Breast epithelium (tissue), 4 donors: ENCODE data around the gene IL10. TPM values are rescaled to one million over a fixed set of nuclear protein-coding genes. Genes with fewer than 3 reads are reported as not detected.

Source experiments
- DNase-seq, 2 donors: peaks; one replicate each; pipeline ENCODE4 v3.0.0-alpha.2; 2019; ENCODE audit warnings: low spot score in 2 of 2
- H3K27ac ChIP-seq, 2 donors: fragments of 200-600 bp; sonication (generic) in 1 of 2; one replicate each; pipeline ENCODE4 v1.5.1; 2016 to 2019; ENCODE audit warnings: mild to moderate bottlenecking in 1 of 2
- H3K27me3 ChIP-seq, 2 donors: fragments of 200-600 bp; sonication (generic) in 1 of 2; one replicate each; pipeline versions ENCODE4 v1.5.1 to v1.6.0; 2017 to 2019; ENCODE audit warnings: control low read depth in 1 of 2, mild to moderate bottlenecking in 1 of 2
- H3K36me3 ChIP-seq: fragments of 200-600 bp; one replicate; pipeline ENCODE4 v1.5.1; 2019
- H3K4me1 ChIP-seq, 2 donors: fragments of 200-600 bp; sonication (generic); one replicate each; pipeline ENCODE4 v1.5.1; 2016 to 2019; ENCODE audit warnings: control low read depth in 1 of 2
- H3K4me3 ChIP-seq, 3 donors: fragments of 200-600 bp; sonication (generic); 1 replicate in 2 of 3; 2 replicates in 1 of 3; pipeline ENCODE4 v1.5.1; 2016 to 2019; ENCODE audit warnings: mild to moderate bottlenecking in 3 of 3, moderate library complexity in 2 of 3
- H3K9me3 ChIP-seq, 2 donors: fragments of 200-600 bp; sonication (generic) in 1 of 2; one replicate each; pipeline ENCODE4 v1.5.1; 2016 to 2019; ENCODE audit warnings: control low read depth in 1 of 2
- POLR2A ChIP-seq: fragments of 450-650 bp; IDR thresholded peaks from one replicate; pipeline ENCODE4 v1.6.1; 2016; ENCODE audit warnings: antibody characterized with exemption, mild to moderate bottlenecking, moderate library complexity
- POLR2AphosphoS5 ChIP-seq, 3 donors: sonication (generic); formaldehyde crosslinking; IDR thresholded peaks; one replicate each; pipeline ENCODE4 v1.6.1; 2017; ENCODE audit warnings: antibody characterized with exemption in 3 of 3
- intact Hi-C: fragments of 100-400 bp; cut with DNase I; formaldehyde crosslinking; loops from one replicate; pipeline ENCODE4 v1.15.1; 2023; ENCODE audit warnings: low total_unique reads
- total RNA-seq, 3 donors: library from RNA; depleted of rRNA; stranded (reverse); fragments of >200 nt; gene quantifications; one replicate each; pipeline ENCODE4 v1.1.0, GENCODE V29; 2016
- TF ChIP-seq, protein P1 (sequence below), 3 donors: fragments of 450-650 bp; IDR thresholded peaks; one replicate each; pipeline ENCODE4 v1.5.1; 2016 to 2017; ENCODE audit warnings: antibody characterized with exemption in 3 of 3, mild to moderate bottlenecking in 3 of 3, moderate library complexity in 3 of 3

IL10 gene
- total RNA-seq, 3 donors from 2014 or later: 0.98 to 5.3 (median 4.3) TPM

DNA sequence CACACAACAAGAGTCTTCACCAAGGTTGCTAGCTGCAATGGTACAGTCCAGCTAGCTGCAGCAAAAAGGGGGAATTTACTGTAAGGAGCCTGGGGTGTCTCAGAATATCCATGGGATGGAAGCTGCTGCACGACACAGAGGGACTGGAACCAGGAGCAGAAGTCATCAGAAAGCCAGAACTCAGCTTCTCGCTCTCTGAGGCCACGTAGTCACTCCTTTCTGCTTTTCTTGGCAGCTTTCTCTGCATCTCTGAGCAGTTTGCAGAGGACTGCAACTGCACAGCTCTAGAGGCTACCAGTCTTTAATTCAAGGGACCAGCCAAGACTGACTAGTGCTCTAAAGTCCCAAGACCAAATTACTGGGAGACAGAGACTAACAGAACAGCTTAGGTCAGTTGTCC is 27.0 kb upstream of the IL10 start:
- H3K4me1 ChIP-seq: no peaks in the 10 kb centered on the region
- intact Hi-C loops: no loop called here
- H3K9me3 ChIP-seq: no peaks in the 10 kb centered on the region
- TF ChIP-seq POLR2AphosphoS5 (IDR thresholded peaks at IDR 0.05) (no peak), POLR2A (no peak)
- TF ChIP-seq, protein P1, sequence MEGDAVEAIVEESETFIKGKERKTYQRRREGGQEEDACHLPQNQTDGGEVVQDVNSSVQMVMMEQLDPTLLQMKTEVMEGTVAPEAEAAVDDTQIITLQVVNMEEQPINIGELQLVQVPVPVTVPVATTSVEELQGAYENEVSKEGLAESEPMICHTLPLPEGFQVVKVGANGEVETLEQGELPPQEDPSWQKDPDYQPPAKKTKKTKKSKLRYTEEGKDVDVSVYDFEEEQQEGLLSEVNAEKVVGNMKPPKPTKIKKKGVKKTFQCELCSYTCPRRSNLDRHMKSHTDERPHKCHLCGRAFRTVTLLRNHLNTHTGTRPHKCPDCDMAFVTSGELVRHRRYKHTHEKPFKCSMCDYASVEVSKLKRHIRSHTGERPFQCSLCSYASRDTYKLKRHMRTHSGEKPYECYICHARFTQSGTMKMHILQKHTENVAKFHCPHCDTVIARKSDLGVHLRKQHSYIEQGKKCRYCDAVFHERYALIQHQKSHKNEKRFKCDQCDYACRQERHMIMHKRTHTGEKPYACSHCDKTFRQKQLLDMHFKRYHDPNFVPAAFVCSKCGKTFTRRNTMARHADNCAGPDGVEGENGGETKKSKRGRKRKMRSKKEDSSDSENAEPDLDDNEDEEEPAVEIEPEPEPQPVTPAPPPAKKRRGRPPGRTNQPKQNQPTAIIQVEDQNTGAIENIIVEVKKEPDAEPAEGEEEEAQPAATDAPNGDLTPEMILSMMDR (IDR thresholded peaks at IDR 0.05): no peak
- H3K4me3 ChIP-seq: no peak overlapping the region
- H3K36me3 ChIP-seq: no peaks in the 10 kb centered on the region
- no peaks in the 10 kb centered on the region for H3K27me3 ChIP-seq
- DNase-seq: no peak
- no peak overlapping the region for H3K27ac ChIP-seq

DNA sequence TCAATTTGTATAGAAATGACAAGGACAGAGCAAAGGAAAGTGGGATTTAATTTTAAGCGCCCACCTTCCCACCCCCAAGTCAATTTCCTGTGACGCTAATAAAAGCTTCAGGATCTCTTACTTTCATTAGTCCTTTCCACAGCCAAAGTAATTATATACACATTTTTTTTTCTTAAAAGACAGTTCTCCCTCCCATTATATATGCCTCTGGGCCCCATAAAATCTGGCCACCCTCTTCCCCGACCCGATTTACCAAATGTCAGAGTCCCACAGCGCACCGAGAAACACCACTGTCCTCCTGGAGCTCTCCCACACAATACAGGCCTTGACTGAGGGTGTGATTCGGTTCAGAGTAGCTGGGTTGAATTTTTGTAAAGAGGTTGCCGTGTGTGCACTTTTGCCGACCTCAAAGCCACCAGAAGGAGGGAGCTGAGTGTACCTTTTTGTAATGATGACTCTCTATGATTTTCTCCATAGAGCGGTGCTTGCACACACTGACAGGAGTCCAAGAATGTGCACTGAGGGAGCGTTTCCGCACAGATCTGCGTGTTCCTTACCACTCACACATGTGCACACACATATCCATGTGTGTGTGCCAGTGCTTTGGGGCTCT is 26.2 kb upstream of the IL10 start:
- no peak for DNase-seq
- Histone ChIP-seq H3K27ac (no peak overlapping the region), H3K36me3 (no peaks in the 10 kb centered on the region), H3K9me3 (no peaks in the 10 kb centered on the region), H3K4me1 (no peaks in the 10 kb centered on the region), H3K4me3 (no peak overlapping the region), H3K27me3 (no peaks in the 10 kb centered on the region)
- intact Hi-C loops: no loop called here
- TF ChIP-seq POLR2AphosphoS5 (IDR thresholded peaks at IDR 0.05) (no peak), POLR2A (no peak)
- TF ChIP-seq, protein P1 (IDR thresholded peaks at IDR 0.05): no peak

DNA sequence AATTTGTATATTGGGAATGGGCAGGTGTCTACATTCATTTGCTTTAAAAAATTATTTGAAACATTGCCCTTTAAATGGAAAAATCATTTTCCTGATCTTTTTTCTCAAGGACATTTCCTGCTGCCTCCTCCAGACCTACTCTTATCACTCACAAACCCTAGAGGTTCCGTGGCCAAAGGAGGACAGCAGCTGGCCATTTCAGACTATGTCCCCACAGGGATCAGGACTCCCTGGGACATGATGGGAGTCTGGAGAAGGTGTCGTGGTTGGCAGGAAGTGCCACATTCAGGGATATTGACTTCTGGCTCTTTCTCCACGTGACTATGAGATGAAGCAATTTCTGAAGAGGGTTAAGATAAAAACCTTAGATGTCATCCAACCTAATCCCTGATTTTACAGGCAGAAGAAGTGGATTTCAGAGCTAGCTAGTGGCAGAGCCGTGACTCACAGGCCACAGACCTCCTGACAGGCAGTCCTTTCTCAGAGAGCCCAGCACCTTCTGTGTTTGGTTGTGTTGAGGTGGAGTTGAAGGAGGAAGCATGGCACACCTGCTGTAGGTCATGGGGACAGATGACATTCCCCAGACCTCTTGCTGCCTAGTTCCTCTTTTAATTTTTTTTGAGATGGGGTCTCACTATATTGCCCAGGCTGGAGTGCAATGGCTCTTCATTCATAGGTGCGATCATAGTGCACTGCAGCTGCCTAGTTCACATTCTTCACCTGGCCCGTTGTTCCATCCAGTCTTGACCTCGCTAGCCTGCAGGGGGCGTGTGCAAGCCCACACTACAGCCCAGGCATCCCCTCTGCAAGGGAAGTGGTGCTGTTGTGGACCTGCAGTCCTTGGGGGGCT is 25.5 kb upstream of the IL10 start:
- H3K36me3 ChIP-seq: no peaks in the 10 kb centered on the region
- no peak for DNase-seq
- intact Hi-C loops: no loop called here
- H3K27ac ChIP-seq: no peak overlapping the region
- no peak overlapping the region for H3K4me3 ChIP-seq
- no peaks in the 10 kb centered on the region for H3K27me3 ChIP-seq
- no peaks in the 10 kb centered on the region for H3K9me3 ChIP-seq
- H3K4me1 ChIP-seq: no peaks in the 10 kb centered on the region
- TF ChIP-seq POLR2A: no peak
- TF ChIP-seq, protein P1 (IDR thresholded peaks at IDR 0.05): no peak
- TF ChIP-seq POLR2AphosphoS5 (IDR thresholded peaks at IDR 0.05): no peak

DNA sequence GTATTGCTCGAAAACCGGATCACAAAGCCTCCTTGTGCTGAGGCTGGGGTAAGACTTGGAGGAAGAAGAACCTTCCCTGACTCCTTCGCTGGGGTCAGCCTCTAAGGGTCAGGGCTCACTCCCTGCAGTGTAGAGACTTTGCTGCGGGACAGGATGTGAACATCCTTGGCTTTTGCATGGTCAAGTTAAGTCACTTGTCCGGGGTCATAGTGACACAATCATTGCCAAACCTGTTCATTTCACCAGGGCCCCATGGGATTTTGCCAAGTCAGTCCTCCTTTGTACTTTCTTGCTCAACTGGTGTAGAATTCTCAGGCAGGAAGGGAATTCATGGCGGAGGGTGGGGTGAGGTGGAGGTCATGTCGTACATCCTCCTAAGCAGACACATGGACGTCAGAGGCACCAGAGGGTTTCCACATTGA is 24.7 kb upstream of the IL10 start:
- Histone ChIP-seq H3K9me3 (no peaks in the 10 kb centered on the region), H3K4me1 (no peaks in the 10 kb centered on the region), H3K36me3 (no peaks in the 10 kb centered on the region), H3K4me3 (no peak overlapping the region), H3K27me3 (no peaks in the 10 kb centered on the region), H3K27ac (no peak overlapping the region)
- TF ChIP-seq POLR2AphosphoS5 (IDR thresholded peaks at IDR 0.05) (no peak), POLR2A (no peak)
- TF ChIP-seq, protein P1 (IDR thresholded peaks at IDR 0.05): no peak
- intact Hi-C loops: no loop called here
- no peak for DNase-seq

DNA sequence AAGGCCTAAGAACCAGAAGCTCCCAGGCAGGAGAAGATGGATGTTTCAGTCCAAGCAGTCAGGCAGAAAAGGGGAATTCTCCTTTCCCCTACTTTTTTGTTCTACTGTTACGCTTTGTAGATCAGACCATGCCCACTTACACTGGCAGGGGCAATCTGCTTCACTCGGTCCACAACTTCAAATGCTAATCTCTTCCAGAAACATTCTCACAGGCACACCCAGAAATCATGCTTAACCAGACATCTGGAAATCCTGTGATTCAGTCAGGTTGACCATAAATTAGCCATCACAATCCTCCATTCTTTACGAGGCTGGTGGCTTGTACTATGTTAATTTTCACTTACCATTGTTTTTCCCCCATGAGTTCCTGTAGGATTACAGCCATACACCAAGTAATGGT is 23.8 kb upstream of the IL10 start:
- H3K27ac ChIP-seq: no peak overlapping the region
- no peaks in the 10 kb centered on the region for H3K4me1 ChIP-seq
- H3K36me3 ChIP-seq: no peaks in the 10 kb centered on the region
- TF ChIP-seq POLR2A: no peak
- TF ChIP-seq, protein P1 (IDR thresholded peaks at IDR 0.05): no peak
- no peaks in the 10 kb centered on the region for H3K27me3 ChIP-seq
- H3K4me3 ChIP-seq: no peak overlapping the region
- no peak for DNase-seq
- no peaks in the 10 kb centered on the region for H3K9me3 ChIP-seq
- intact Hi-C loops: no loop called here
